ENCODE results near the gene PLPPR2. TPM values are rescaled to one million over a fixed set of nuclear protein-coding genes. Genes with fewer than 3 reads are reported as not detected.

PLPPR2 gene
- polyA plus RNA-seq, 1 donor from 2014 or later = 44.1 TPM

DNA sequence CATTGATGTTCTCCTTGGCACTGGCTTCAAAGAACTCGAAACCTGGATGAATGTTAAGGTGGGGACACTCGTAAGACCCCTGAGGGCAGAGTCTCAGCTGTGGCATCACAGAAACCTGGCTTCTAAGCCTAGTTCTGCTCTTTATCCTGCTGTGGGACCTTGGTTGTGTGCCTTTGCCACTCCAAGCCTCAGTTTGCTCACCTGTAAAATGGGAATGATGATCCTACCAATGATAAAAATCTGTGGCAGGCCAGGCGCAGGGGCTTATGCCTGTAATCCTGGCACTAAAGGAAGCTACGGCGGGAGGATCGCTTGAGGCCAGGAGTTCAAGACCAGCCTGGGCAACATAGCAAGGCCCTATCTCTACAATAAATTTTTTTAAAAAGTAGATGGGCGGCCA lies 29.7 kb upstream of the PLPPR2 start:
- Histone ChIP-seq H3K79me2 (replicated peaks; ENCODE audit: insufficient read depth, low read length) (no peaks in the 10 kb centered on the region), H3K36me3 (ENCODE audit: insufficient read depth, low read length) (peaks cover 5% of the 10 kb centered on the region), H3K4me2 (ENCODE audit: low read length) (no peak overlapping the region), H4K20me1 (ENCODE audit: insufficient read depth) (no peaks in the 10 kb centered on the region), H3K27me3 (ENCODE audit: insufficient read depth, low read depth, low read length) (no peaks in the 10 kb centered on the region), H3K9ac (ENCODE audit: low read length) (no peak overlapping the region), H3F3A (ENCODE audit: insufficient read depth, low read length, poor library complexity, severe bottlenecking) (no peaks in the 10 kb centered on the region), H2AFZ (ENCODE audit: low read depth, low read length) (no peak overlapping the region), H3K9me2 (ENCODE audit: insufficient read depth, low read length) (no peaks in the 10 kb centered on the region), H3K4me3 (ENCODE audit: low read length) (no peak overlapping the region), H3K27ac (ENCODE audit: low read length) (no peak overlapping the region), H3K9me3 (ENCODE audit: low read length) (no peaks in the 10 kb centered on the region)
- TF ChIP-seq SMC3 (conservative IDR thresholded peaks at IDR 0.05; ENCODE audit: poor library complexity) (no peak), RAD21 (conservative IDR thresholded peaks at IDR 0.05) (no peak), TAF1 (IDR thresholded peaks at IDR 0.05; ENCODE audit: low read depth) (no peak), POLR2AphosphoS5 (IDR thresholded peaks at IDR 0.05) (no peak), EZH2 (IDR thresholded peaks at IDR 0.05; ENCODE audit: borderline replicate concordance, insufficient read depth, low read length, poor library complexity, severe bottlenecking) (no peak), MXI1 (conservative IDR thresholded peaks at IDR 0.05; ENCODE audit: poor library complexity, severe bottlenecking) (no peak), EP300 (conservative IDR thresholded peaks at IDR 0.05; ENCODE audit: poor library complexity, severe bottlenecking) (no peak)
- TF ChIP-seq, protein P1, sequence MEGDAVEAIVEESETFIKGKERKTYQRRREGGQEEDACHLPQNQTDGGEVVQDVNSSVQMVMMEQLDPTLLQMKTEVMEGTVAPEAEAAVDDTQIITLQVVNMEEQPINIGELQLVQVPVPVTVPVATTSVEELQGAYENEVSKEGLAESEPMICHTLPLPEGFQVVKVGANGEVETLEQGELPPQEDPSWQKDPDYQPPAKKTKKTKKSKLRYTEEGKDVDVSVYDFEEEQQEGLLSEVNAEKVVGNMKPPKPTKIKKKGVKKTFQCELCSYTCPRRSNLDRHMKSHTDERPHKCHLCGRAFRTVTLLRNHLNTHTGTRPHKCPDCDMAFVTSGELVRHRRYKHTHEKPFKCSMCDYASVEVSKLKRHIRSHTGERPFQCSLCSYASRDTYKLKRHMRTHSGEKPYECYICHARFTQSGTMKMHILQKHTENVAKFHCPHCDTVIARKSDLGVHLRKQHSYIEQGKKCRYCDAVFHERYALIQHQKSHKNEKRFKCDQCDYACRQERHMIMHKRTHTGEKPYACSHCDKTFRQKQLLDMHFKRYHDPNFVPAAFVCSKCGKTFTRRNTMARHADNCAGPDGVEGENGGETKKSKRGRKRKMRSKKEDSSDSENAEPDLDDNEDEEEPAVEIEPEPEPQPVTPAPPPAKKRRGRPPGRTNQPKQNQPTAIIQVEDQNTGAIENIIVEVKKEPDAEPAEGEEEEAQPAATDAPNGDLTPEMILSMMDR (IDR thresholded peaks at IDR 0.05; ENCODE audit: poor library complexity, severe bottlenecking) = no peak
- TF ChIP-seq, protein P2, sequence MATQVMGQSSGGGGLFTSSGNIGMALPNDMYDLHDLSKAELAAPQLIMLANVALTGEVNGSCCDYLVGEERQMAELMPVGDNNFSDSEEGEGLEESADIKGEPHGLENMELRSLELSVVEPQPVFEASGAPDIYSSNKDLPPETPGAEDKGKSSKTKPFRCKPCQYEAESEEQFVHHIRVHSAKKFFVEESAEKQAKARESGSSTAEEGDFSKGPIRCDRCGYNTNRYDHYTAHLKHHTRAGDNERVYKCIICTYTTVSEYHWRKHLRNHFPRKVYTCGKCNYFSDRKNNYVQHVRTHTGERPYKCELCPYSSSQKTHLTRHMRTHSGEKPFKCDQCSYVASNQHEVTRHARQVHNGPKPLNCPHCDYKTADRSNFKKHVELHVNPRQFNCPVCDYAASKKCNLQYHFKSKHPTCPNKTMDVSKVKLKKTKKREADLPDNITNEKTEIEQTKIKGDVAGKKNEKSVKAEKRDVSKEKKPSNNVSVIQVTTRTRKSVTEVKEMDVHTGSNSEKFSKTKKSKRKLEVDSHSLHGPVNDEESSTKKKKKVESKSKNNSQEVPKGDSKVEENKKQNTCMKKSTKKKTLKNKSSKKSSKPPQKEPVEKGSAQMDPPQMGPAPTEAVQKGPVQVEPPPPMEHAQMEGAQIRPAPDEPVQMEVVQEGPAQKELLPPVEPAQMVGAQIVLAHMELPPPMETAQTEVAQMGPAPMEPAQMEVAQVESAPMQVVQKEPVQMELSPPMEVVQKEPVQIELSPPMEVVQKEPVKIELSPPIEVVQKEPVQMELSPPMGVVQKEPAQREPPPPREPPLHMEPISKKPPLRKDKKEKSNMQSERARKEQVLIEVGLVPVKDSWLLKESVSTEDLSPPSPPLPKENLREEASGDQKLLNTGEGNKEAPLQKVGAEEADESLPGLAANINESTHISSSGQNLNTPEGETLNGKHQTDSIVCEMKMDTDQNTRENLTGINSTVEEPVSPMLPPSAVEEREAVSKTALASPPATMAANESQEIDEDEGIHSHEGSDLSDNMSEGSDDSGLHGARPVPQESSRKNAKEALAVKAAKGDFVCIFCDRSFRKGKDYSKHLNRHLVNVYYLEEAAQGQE (IDR thresholded peaks at IDR 0.05; ENCODE audit: borderline replicate concordance) = no peak

DNA sequence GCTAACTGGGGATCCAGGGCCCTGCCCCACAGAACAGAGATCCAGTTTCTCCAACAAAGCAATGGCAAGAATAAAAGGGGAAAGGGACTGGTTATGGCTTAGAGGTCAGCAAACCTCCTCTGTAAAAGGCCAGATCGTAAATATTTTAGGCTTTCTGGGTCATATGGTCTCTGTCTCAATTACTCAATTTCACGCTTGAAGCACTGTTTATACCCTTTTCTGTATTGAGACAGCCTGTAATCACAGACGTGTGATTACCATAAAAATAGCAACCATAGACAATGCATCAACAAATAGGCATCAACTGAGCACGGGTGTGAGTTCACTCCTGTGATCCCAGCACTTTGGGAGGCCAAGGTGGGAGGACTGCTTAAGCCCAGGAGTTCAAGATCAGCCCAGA lies 25.1 kb upstream of the PLPPR2 start:
- H2AFZ ChIP-seq (ENCODE audit: low read depth, low read length) = no peak overlapping the region
- no peak overlapping the region for H3K9ac ChIP-seq (ENCODE audit: low read length)
- no peaks in the 10 kb centered on the region for H3F3A ChIP-seq (ENCODE audit: insufficient read depth, low read length, poor library complexity, severe bottlenecking)
- no peaks in the 10 kb centered on the region for H4K20me1 ChIP-seq (ENCODE audit: insufficient read depth)
- no peaks in the 10 kb centered on the region for H3K9me3 ChIP-seq (ENCODE audit: low read length)
- TF ChIP-seq POLR2AphosphoS5 (IDR thresholded peaks at IDR 0.05) (no peak), SMC3 (conservative IDR thresholded peaks at IDR 0.05; ENCODE audit: poor library complexity) (no peak), MXI1 (conservative IDR thresholded peaks at IDR 0.05; ENCODE audit: poor library complexity, severe bottlenecking) (no peak), EZH2 (IDR thresholded peaks at IDR 0.05; ENCODE audit: borderline replicate concordance, insufficient read depth, low read length, poor library complexity, severe bottlenecking) (no peak), EP300 (conservative IDR thresholded peaks at IDR 0.05; ENCODE audit: poor library complexity, severe bottlenecking) (no peak), RAD21 (conservative IDR thresholded peaks at IDR 0.05) (no peak), TAF1 (IDR thresholded peaks at IDR 0.05; ENCODE audit: low read depth) (no peak)
- TF ChIP-seq, protein P2 (IDR thresholded peaks at IDR 0.05; ENCODE audit: borderline replicate concordance) = no peak
- TF ChIP-seq, protein P1 (IDR thresholded peaks at IDR 0.05; ENCODE audit: poor library complexity, severe bottlenecking) = no peak
- no peaks in the 10 kb centered on the region for H3K9me2 ChIP-seq (ENCODE audit: insufficient read depth, low read length)
- H3K4me3 ChIP-seq (ENCODE audit: low read length) = no peak overlapping the region
- H3K79me2 ChIP-seq (replicated peaks; ENCODE audit: insufficient read depth, low read length) = no peaks in the 10 kb centered on the region
- H3K27ac ChIP-seq (ENCODE audit: low read length) = no peak overlapping the region
- H3K36me3 ChIP-seq (ENCODE audit: insufficient read depth, low read length) = peaks cover 8% of the 10 kb centered on the region
- H3K4me2 ChIP-seq (ENCODE audit: low read length) = no peak overlapping the region
- H3K27me3 ChIP-seq (ENCODE audit: insufficient read depth, low read depth, low read length) = no peaks in the 10 kb centered on the region
